HG02938 (cell line): ENCODE measurements around the gene TPTE2.
"Not testable (repeated sequence)": the region's sequence is repeated elsewhere in the genome, so short reads cannot be mapped to it uniquely, and the experiment has no call there.

Source experiments
- ATAC-seq: cut with Tn5 transposase; IDR thresholded peaks from one replicate; pipeline ENCODE4 v1.9.1; 2021; ENCODE audit warnings: mild to moderate bottlenecking, moderate library complexity; ENCODE audit not compliant: unreplicated experiment

The TPTE2 gene

DNA sequence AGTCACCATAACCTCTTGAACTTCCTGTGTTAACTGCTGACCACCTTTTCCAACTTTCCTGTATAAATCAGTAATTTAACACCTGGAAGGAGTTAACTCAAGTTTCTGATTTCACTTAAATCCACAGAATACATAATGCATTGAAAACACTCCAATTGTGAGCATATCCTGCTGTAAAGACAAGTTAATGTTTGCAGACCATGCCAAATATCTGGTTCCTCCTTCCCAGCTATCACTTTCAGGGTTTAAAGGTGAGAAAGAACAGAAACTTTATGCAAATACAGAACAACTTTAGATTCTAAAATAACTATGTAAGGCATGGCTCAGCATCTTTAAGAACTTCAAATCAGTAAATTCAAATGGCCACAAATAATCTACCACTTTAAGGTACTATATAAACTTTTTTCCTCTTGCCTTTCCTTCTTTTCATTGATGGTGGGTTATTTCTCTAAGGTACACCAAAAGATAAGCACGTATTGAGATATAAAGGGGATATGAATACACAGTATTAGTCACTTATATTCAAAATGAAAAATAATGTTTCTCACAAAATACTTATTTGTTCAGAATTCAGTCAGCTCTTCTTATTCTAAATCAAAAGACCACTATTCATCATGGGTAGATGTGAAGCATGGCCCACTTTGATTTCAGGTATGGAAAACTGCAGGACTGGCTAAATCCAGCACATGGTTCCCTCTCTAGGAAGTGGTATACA, 6.6 kb upstream of the TPTE2 start:
- peak; percentile 75 for ATAC-seq

DNA sequence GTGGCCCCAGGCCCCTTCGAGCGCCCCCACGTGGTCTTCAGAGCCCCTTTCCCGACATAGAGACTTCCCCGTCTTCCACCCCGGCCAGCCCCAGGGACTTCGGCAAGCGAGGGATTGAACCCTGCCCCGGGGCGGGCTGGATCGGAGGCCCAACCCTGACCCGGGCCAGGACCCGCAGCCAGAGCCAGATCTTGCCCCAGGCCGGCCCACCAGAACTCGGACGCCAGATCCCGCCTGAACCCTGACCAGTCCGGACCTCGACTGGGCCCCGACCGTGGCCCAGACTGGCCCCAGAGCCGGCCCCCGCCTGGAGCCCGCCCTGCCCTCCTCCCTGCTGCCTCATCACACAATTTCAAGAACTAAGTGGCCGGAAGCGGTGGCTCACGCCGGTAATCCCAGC, 253 bp upstream of the TPTE2 start:
- no peak for ATAC-seq

DNA sequence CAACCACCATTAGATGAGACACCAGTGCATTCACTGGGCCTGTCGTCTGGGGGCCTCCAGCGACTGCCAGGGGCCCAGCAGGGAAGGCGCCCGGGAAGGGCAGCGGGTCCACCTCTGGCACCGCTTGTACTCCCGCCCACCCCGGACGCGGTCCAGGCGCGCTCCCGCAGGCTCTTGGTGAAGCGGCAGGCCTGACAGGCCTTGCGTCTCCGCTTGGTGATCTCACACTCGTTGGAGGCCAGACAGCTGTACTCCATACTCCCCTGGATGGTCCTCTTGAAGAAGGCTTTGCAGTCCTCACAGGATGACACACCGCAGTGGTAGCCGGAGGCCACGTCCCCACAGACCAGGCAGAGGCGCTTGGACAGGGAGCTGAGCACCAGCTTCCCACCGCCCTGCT, 660 bp downstream of the TPTE2 start:
- ATAC-seq, result not testable (repeated sequence)

DNA sequence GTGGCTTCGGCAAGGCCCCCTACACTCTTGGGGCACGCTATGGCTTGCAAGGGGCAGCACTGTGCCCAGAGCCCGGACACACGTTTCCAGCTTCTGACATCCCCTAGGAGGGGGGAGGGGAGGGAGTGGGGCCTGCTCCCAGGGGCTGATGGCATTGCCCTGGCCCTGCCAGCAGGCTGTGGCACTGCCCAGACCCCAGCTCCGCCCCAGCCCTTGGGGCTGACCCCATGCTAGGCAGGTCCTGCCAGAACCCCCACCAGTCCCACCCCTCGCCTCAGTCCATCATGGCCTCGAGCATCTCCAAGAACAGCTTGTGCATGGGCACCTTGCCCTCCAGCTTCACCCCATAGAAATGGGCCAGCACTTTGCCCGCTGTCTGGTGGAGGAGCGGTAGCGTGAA, 1.6 kb downstream of the TPTE2 start:
- ATAC-seq, result not testable (repeated sequence)

DNA sequence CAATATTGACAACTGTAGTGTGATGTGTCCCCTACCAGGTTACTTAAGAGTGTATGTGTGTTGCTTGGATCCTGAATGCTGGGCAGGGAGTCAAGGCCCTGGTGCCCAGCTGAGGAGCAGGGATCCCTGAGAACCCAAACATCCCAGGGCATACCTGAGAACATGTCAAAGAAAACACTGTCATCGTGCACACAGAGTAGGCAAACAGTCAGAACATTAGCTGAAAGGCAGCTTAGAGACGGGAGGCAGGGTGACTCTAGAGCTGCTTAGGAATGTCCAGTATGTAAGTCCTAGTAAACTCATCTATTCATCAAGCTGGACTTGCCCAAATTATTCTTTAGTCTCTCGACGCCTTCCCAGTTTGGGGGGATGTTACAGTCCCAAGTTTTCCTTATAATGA, 4.0 kb downstream of the TPTE2 start:
- ATAC-seq, result not testable (repeated sequence)

- not testable (repeated sequence) for ATAC-seq
Observed at GRCh38 chr13:19549245-19549644, 12.1 kb downstream of the TPTE2 start.

- ATAC-seq, result peak; percentile 67
Observed at GRCh38 chr13:19525634-19526033, 35.7 kb downstream of the TPTE2 start.

DNA sequence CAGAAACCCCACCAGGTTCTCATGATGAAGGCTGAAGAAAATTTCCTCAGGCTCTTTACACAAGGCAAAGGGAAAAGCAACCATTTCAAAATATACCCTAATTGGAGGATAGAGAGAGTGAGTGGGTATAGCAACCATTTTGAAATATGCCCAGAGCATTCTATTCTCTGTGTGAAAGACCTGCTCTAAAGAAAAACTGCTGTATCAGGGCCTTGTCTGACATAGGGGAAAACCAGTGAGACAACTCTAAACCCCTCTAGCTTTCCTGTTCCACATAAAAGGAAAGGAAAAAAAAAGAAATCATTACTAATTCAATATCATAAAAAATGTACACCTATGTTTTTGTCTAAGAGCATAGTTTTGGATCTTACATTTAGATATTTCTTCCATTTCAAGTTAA, 42.3 kb downstream of the TPTE2 start:
- no peak for ATAC-seq

- not testable (repeated sequence) for ATAC-seq
Observed at GRCh38 chr13:19507623-19508022, 53.7 kb downstream of the TPTE2 start.

GRCh38 chr13:19460126-19460525, 101.2 kb downstream of the TPTE2 start:
- ATAC-seq, result not testable (repeated sequence)

- ATAC-seq, result not testable (repeated sequence)
Observed at GRCh38 chr13:19439056-19439686, 122.2 kb downstream of the TPTE2 start.

GRCh38 chr13:19437780-19438179, 123.6 kb downstream of the TPTE2 start:
- ATAC-seq, result not testable (repeated sequence)

DNA sequence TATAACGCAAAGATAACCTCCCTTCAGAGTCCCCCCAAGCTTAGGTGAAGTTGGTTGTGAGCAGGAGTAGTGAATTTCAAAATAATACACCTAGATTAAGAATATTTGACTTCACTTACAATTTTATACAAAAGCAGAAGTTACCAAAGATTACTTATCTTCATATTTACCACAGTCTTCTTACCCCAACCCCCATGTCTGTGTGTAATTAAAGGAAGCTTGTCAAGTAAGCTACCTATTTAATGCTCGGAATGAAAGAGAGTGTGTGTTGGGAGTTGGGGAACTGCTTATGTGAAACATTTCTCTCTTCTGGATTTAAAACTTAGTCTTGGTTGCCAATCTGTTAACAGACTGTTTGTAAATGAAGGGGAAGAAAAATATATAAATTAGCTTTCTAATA, 139.1 kb downstream of the TPTE2 start:
- not testable (repeated sequence) for ATAC-seq

GRCh38 chr13:19412494-19412893, 148.8 kb downstream of the TPTE2 start:
- not testable (repeated sequence) for ATAC-seq

DNA sequence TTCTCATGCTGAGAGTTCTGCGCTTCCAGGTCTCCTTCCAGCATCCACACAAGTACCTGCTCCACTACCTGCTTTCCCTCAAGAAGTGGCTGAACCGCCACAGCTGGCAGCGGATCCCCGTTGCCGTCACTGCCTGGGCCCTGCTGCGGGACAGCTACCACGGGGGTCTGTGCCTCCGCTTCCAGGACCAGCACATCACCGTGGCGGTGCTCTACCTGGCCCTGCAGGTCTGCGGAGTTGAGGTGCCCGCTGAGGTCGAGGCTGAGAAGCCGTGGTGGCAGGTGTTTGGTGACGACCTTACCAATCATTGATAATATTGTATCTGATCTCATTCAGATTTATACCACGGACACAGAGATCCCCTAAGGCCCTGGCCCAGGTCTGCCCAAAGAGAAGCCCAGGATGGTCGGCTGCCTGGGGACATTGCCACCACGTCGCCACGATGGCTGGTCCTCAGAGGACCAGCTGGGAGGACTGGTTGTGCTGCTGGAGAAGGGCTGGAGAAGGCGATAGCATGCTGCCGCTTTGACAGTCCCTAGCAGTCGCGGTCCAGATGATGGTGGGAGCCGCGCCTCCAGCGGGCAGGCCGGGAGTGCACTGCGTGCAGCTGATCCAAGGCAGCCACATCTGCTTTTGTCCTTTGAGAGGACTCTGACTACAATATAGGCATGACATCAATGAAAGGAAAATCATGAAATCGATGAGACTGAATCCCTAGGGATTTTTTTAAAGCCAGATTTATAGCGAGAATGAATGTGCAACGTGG, 178.4 kb downstream of the TPTE2 start:
- not testable (repeated sequence) for ATAC-seq

DNA sequence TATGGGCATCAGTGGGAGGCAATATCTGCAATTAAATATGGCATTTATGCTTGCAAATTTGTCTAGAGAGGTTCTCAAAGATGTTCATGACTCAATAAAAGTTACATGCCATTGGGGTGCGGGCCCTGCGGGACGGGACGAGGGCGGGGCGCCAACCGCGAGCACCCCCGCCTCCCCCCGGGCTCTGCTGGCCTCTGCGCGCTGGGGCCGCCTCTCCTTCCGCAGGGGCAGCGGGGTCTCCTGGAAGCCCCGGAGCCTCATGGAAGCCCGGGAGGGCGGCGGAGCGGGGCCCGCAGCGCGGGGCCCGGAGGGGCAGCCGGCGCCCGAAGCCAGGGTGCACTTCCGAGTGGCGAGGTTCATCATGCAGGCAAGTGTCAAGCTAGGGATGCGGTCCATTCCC, 179.2 kb downstream of the TPTE2 start:
- ATAC-seq, result no peak
